Measurements from ENCODE around the gene UMAD1.

DNA sequence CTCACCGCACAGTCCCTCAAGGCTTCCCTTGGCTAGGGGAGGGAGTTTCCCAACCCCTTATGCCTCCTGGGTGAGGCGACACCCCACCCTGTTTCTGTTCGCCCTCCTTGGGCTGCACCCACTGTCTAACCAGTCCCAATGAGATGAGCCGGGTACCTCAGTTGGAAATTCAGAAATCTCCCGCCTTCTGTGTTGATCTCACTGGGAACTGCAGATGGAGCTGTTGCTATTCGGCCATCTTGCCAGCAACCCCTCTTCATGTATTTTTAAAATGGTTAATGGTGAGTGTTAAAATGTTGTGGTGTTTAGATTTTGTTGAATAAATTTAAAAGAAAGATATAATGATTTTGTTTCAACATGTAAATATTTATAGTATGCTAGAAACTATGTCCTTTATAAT, 22.0 kb downstream of the UMAD1 start:
- TF ChIP-seq POLR2AphosphoS5 (IDR thresholded peaks at IDR 0.05; ENCODE audit: insufficient read depth, low read depth, low read length), result no peak
- TF ChIP-seq, protein P1, sequence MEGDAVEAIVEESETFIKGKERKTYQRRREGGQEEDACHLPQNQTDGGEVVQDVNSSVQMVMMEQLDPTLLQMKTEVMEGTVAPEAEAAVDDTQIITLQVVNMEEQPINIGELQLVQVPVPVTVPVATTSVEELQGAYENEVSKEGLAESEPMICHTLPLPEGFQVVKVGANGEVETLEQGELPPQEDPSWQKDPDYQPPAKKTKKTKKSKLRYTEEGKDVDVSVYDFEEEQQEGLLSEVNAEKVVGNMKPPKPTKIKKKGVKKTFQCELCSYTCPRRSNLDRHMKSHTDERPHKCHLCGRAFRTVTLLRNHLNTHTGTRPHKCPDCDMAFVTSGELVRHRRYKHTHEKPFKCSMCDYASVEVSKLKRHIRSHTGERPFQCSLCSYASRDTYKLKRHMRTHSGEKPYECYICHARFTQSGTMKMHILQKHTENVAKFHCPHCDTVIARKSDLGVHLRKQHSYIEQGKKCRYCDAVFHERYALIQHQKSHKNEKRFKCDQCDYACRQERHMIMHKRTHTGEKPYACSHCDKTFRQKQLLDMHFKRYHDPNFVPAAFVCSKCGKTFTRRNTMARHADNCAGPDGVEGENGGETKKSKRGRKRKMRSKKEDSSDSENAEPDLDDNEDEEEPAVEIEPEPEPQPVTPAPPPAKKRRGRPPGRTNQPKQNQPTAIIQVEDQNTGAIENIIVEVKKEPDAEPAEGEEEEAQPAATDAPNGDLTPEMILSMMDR (IDR thresholded peaks at IDR 0.05; ENCODE audit: extremely low read depth in 1 of 2, insufficient read depth in 1 of 2, low read depth in 1 of 2, low read length in 2 of 2), result peak in 1 of 2 donors; percentile 5
- no peak for TF ChIP-seq POLR2A (IDR thresholded peaks at IDR 0.05; ENCODE audit: low read depth, low read length)
- TF ChIP-seq JUN (IDR thresholded peaks at IDR 0.05; ENCODE audit: borderline replicate concordance, insufficient read depth, insufficient read length, low read depth), result no peak
